ENCODE measurements around the gene PRPF6. TPM values are rescaled to one million over a fixed set of nuclear protein-coding genes. Genes with fewer than 3 reads are reported as not detected.

Gene PRPF6
- total and polyA plus RNA-seq, 2 of the 13 experiments (the other 11 are each of a cell fraction or from before 2014, with no cell fraction given): 63.7 to 101 TPM

GRCh38 chr20:63980806-63981728 lies at the start of gene PRPF6 (continued):
- TF ChIP-seq ZBTB33 (CRISPR knock-in tag; IDR thresholded peaks at IDR 0.05) (peak; percentile 95), ARID4A (CRISPR knock-in tag; IDR thresholded peaks at IDR 0.05; ENCODE audit: borderline replicate concordance) (peak; percentile 99), ZBTB2 (CRISPR knock-in tag; IDR thresholded peaks at IDR 0.05; ENCODE audit: low read depth) (peak; percentile 94), BCLAF1 (IDR thresholded peaks at IDR 0.05) (no peak), ZNF274 (CRISPR knock-in tag; IDR thresholded peaks at IDR 0.05) (peak; percentile 97), RFX3 (CRISPR knock-in tag; IDR thresholded peaks at IDR 0.05) (peak; percentile 21; the same call in 1 of the 2 replicates), WIZ (CRISPR knock-in tag; IDR thresholded peaks at IDR 0.05) (no peak), ZSCAN25 (CRISPR knock-in tag; IDR thresholded peaks at IDR 0.05) (peak; percentile 47; the same call in 1 of the 2 replicates), ZNF607 (CRISPR knock-in tag; IDR thresholded peaks at IDR 0.05; ENCODE audit: borderline replicate concordance) (peak; percentile 92), HDAC1 (CRISPR knock-in tag; IDR thresholded peaks at IDR 0.05) (peak; percentile 100), ZNF639 (CRISPR knock-in tag; conservative IDR thresholded peaks at IDR 0.05) (peak; percentile 98), LCORL (IDR thresholded peaks at IDR 0.05) (no peak), LCORL (CRISPR knock-in tag; IDR thresholded peaks at IDR 0.05) (peak; percentile 96), ZNF660 (CRISPR knock-in tag; IDR thresholded peaks at IDR 0.05; ENCODE audit: borderline replicate concordance, low read depth) (no peak), CAMTA2 (CRISPR knock-in tag; IDR thresholded peaks at IDR 0.05; ENCODE audit: borderline replicate concordance) (peak; percentile 94), DPF2 (CRISPR knock-in tag; IDR thresholded peaks at IDR 0.05; ENCODE audit: borderline replicate concordance, low read depth) (no peak)

All from HepG2 (cell line).